CD4-positive, alpha-beta T cell treated with Interleukin-12 subunit alpha and Interleukin-12 subunit beta, for 1 hour (primary cell): ENCODE results near the gene SMAD2.

Experiments
- DNase-seq: peaks from one replicate; pipeline ENCODE4 v3.0.0-alpha.2; 2020

SMAD2 gene

GRCh38 chr18:47893939-47894699, 36.3 kb downstream of the SMAD2 start:
- no peak for DNase-seq

- DNase-seq: no peak
Measured at GRCh38 chr18:47893047-47893446, 37.4 kb downstream of the SMAD2 start.

- no peak for DNase-seq
Measured at GRCh38 chr18:47888156-47888555, 42.3 kb downstream of the SMAD2 start.

- no peak for DNase-seq
Measured at GRCh38 chr18:47887227-47887626, 43.2 kb downstream of the SMAD2 start.

DNA sequence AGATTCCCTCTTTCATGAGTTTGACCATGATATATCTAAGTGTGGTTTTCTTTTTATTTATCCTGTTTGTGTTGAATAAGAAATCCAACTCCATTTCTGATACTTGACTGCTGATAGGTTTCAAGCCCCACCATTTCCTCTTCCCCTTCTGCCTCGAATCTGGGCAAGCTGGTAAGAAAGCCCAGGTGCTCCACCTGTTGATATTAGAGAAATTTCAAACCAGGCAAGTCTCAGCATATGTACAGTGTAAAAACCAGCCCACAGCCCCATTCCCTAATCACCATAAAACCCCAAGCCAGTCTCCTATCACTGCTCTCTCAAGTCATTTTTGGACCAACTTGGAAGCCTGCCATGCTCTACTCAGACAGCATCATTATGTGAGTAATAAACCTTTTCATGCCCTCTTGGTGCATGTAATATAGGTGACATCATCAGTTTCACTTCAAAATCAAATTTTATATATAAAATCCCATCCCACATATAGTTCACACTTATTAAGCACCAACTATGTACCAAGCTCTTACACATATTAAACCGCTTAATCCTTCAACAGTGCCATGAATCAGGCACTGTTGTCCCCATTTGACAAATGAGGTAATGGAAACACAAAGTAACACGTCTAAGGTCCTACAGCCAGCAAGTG, 46.6 kb downstream of the SMAD2 start:
- DNase-seq: no peak

- DNase-seq: no peak
Measured at GRCh38 chr18:47882641-47883040, 47.8 kb downstream of the SMAD2 start.

GRCh38 chr18:47881752-47882455, 48.6 kb downstream of the SMAD2 start:
- no peak for DNase-seq

DNA sequence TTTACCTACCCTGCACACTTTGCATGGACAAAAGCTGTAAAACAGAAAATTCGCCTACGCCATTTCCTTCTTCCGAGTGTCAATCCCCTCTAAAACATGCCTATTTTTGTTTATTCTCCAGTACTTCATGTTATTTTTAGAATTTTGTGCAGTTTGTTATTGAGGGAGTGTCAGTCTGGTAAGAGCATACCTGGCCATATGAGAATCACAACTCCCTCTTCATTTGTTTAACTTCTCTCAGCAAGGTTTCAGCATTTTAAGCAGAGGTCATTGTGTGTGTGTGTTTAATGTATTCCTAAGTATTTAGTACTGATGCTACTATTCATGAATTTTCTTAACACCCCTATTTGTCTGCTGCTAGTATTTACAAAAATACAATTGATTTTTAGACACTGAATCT, 49.4 kb downstream of the SMAD2 start:
- DNase-seq: no peak

DNA sequence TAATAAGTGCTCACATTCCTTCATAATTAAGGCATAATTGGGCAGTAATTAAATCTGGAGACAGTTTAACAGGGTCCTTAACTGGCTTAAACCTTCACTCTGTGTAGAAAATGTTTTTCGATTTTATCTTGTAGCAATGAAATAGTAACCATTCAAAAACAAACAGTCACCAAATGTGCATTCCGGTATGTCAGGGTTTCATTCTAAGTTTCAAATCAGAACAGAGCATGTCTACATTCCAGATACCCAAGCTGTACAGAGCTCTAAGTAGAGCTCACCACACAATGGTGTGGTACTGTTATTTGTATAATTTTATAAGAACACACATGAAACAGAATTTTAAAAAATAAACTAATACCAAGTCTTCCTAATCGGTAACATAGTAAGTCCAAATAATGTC, 52.6 kb downstream of the SMAD2 start:
- DNase-seq: no peak

DNA sequence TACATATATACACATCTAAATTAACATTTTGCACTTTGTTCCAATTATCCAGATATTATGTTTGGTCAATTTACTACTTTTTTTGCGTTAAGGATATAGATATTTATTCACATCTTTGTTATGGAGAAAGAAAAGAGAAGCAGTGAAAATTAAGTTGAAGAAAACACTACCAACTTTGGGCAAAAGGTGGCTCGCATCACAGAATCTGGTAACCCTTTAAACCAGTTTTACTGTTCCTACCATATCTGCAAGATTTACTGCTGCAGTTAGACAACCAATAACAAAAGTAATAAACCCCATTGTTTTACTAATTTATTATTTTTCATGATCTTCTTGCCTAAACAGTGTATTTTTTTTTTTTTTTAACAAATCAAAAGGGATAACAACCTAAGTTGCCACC, 53.6 kb downstream of the SMAD2 start:
- no peak for DNase-seq

DNA sequence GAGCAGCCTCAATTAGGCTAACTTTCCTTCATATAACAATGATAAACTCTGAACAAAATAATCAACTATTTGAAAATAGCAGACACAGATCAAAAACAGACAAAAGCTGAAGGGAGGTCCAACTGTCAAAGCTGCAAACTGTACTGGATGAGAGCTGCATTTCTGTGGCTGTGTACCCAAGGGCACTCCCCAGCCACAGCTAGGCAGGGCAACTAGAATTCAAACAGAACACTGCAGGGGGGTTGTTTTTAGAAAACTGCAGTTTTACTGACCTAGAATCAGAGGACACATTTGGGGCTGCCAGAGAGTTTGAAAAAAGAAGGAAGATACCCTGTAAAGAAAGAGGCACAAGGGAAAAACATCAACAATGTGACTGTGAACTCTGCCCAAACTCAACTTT, 56.8 kb downstream of the SMAD2 start:
- DNase-seq: no peak

- no peak for DNase-seq
Measured at GRCh38 chr18:47872426-47872825, 58.0 kb downstream of the SMAD2 start.

DNA sequence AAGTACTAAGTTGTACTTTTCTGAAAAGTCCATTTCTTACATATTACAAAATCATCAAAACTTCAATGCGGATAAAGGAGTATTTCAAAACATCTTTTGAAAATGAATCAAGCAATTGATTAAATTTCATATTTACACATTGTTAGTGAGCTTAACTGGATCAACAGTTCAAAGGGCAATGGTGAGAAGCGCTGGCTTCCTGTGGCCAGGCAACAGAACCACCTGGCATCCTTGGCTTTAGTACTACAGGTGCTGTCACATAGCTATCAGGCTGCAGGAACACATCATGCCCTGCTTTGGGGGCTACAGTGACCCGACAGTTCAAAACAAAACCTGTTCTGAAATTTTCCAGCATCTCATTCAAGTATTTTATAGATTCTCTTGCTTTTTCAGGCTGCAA, 59.2 kb downstream of the SMAD2 start:
- no peak for DNase-seq

- no peak for DNase-seq
Measured at GRCh38 chr18:47870605-47871004, 59.9 kb downstream of the SMAD2 start.

DNA sequence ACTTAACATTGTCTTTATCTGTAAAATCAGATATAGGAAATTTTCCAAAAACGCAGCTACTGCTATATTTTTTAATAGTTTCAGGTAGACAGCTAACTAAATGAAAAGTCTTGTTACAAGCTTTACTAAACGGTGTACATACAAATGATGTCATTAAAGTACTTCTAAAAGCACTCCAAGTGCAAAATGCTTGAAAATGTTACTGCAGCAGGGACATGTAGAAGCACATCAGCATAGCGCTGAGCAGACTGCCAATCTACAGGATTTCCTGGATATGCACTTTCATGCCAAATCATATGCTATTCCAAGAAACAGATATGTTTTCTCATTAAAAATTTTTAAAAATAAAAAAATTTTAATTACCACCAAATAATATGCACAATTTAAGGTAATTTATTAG, 61.7 kb downstream of the SMAD2 start:
- DNase-seq: no peak

DNA sequence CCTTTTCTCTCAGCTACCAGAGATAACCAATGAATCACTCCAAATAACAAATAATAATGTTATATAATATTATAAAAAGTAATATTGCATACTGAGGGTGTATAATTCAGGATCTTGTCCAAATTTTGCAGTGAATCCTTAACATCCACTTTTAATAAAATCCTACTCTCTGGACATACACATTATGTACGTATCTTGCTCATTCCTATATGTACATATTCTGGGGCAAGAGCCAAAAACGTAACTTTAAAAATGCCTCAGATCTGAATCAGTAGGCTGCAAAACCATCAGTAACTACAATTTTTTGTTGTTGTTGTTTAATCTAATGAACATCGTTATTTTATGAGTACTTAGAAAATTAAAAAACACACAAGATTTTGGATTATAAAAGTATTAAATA, 65.3 kb downstream of the SMAD2 start:
- DNase-seq: no peak

- DNase-seq: no peak
Measured at GRCh38 chr18:47863041-47863440, 67.4 kb downstream of the SMAD2 start.

- no peak for DNase-seq
Measured at GRCh38 chr18:47858607-47859006, 71.9 kb downstream of the SMAD2 start.

DNA sequence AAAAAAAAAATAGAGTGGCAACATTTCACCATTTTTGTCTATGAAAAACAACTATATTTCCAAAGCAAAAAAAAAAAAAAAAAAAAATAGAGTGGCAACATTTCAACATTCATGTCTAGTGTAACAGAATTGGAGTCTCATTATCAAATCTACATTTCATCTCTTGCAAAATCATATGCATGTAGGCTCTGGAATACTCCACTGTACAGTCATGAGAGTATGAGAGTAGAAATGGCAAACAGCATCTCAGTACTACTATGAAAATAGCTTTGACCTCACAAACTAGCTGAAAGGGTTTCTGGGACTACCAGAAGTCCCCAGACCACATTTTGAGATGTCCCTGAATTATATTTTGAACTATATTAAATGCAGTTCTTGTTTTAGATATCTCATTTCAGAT, 82.8 kb downstream of the SMAD2 start:
- no peak for DNase-seq

GRCh38 chr18:47846431-47846830, 84.0 kb downstream of the SMAD2 start:
- no peak for DNase-seq

GRCh38 chr18:47844828-47845498, 85.5 kb downstream of the SMAD2 start:
- no peak for DNase-seq

DNA sequence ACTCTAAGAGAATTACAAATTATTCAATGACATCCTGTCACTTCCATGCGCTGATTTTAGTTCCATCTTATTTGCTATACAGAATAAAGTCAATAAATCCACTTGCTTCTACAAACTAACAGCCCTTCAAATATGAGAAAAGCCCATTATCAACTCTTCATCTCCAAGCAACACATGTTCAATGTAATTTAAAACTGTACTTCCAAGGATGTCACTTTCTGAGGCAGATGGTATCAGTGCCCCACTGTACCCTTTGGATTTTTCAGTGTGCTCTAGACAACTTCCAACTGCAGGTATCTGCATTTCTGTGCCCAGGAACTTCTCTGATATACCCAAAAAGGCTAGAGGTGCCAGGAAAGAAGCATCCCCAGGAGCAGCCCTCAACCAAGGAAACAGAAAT, 87.6 kb downstream of the SMAD2 start:
- no peak for DNase-seq

GRCh38 chr18:47838396-47838795, 92.1 kb downstream of the SMAD2 start:
- DNase-seq: no peak

GRCh38 chr18:47832348-47832747, 98.1 kb downstream of the SMAD2 start:
- DNase-seq: no peak
